NCI-H1436 (cell line): ENCODE data around the gene VAV2.

Source experiments
- DNase-seq: peaks from one replicate; lab custom pipeline; 2025; lab: John Stamatoyannopoulos, UW

The VAV2 gene

DNA sequence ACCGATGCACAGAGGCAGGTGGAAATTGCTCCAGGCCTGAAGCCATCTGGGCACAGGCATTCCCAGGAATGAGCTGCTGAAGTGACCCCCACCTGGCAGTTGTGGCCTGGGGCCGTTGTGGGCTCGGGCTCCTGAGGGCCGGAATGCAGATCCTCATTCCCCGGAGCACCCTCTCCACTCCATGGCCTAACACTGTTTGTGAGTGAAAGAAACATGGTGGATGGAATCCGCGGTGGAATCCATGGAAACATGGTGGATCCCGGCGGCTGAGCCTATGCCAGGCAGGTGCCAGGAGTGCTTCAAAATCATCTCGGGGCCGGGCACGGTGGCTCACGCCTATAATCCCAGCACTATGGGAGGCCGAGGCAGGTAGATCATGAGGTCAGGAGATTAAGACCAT is 250.4 kb downstream of the VAV2 start:
- no peak for DNase-seq

DNA sequence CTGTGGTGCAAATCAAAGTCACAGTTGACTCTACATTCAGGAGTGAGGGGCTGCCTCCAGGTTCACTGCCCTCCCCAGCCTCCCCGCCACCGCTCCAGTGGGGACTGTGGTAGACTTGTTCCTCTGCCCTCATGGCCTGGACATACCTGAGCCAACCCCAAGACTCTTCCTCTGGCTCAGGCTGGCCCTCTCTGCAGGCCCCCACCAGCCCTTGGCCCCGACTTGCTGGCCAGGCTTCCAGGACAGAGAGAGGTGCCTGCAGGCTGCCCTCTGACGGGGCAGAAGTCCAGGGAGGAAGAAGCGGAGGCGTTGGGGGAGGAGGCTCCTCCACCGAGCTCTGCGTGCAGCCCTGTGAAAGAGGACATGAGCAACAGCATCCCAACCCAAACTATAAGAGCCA is 251.2 kb downstream of the VAV2 start:
- DNase-seq: no peak

DNA sequence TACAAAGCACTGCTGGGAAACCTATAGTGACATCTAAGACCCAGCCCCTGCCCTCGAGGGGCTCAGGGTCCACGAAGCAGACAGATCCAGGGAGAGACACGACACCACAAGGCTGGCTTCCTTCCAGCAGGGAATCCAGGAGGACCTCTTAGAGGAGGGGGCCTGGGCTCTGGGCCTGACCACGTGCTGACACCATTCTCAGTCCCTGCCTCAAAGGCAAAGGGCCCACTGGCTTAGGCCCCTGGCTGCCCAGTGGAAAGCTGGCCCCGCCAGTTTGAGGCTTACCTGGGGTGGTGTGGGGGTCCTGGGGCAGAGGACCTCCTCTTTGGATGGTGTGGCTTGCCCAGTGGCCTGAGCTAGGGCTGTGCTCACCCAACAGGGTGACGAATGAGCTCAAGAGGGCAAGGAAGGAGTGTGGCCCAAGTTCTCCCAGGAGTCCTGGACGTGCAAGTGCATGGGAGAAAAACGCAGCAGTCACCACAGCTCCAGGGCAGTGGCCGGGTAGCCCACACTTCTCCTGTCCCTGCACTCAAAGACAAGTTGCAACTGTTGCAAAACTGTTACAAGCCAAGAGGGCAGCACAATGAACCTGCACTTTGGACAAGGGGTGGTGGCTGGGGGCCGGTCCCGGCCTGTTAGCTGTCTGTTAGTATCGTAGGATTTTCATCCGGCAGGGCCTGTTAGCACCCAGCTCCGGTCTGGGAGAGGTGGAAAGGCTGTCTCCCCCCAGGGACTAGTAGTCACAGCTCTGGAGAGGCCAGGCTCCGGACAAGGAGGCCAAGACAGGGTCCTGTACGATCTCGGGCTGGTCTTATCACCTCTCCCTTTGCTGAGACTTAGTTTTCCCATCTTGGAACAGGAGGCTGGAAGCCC is 252.5 kb downstream of the VAV2 start:
- no peak for DNase-seq

- DNase-seq: no peak
Measured at GRCh38 chr9:133738640-133739225, 253.4 kb downstream of the VAV2 start.

DNA sequence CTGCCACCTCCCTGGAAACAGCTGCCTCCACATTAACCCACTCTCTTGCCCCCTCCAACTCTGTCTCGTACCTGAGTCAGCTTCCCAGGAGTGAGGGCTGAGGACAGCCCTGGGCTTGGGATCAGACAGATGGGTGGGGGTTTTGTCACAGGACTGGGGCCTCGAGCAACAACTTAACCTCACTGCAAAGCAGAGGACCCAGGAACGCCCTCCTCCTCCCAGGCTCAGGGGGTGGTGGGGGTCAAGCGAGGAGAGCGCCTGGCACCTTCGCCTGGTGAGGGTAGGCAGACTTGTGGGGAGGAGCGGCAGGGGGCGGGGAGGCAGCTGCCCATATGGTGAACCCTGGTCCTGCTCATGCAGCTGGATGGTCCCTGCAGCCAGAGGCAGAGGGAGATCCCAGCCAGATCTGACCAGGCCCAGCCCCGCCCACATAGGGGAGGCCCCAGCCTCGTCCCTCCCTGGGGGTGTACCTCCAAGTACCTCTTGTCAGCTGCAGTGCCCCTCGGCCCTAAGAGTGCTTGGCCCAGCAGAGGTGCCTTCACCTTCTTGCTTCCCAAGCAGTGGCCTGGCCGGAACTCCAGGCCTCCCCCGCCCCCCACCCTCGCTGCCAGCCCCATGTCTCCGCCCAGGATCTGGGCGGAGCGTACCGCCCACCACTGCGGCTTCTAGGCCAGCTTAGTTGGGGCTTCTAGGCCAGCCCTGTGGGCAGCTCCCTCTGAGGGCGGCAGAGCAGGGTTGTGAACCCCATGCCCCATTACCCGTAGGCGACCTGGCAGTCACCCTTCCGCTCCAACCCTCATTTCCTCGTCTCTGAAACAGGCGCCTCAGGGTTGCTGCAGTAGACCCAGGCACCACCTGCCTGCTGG is 254.1 kb downstream of the VAV2 start, which contains the start of gene SARDH:
Gene SARDH (minus strand): TSS at position 579 of the 866 bp plus-strand sequence. CDS start 4,179 bp downstream, outside the sequence.
- no peak for DNase-seq

GRCh38 chr9:133737071-133737773 is 254.9 kb downstream of the VAV2 start:
- DNase-seq: no peak

DNA sequence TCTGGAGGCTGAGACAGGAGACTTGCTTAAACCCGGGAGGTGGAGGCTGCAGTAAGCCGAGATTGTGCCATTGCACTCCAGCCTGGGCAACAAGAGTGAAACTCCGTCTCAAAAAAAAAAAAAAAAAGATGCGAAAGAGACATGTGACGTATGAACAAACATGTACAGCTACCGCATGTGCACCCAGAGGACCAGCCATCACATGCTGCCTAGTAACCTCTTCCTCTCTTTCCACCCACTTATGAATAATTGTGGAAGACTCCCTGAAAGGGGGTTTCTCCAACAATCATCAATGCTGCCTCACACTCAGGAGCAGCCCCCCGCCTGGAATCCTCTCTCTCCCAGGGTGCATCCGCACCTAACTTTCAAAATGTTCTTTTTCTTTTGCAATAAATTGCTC is 256.2 kb downstream of the VAV2 start:
- no peak for DNase-seq

- DNase-seq: no peak
Measured at GRCh38 chr9:133735415-133735775, 256.7 kb downstream of the VAV2 start.

- no peak for DNase-seq
Measured at GRCh38 chr9:133734590-133735414, 257.3 kb downstream of the VAV2 start.

GRCh38 chr9:133733796-133734533 is 258.2 kb downstream of the VAV2 start:
- no peak for DNase-seq

DNA sequence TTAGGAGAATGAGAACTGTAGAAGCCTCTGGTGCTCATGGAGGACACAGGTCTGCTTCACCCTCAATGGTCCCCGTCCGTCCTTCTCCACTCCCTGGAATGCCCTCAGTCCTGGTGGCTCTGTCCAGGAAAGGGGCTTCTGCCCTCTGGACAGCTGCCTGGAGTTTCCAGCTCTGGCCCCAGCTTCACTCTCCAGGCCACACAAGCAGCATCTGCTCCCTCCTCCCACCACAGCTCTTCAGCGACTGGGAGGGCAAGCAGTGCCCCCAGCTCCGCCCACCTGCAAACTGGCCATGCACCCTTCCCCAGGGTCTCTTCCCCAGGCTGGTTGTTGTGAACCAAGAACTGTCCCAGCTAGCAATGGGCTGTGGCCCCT is 258.7 kb downstream of the VAV2 start:
- DNase-seq: no peak

DNA sequence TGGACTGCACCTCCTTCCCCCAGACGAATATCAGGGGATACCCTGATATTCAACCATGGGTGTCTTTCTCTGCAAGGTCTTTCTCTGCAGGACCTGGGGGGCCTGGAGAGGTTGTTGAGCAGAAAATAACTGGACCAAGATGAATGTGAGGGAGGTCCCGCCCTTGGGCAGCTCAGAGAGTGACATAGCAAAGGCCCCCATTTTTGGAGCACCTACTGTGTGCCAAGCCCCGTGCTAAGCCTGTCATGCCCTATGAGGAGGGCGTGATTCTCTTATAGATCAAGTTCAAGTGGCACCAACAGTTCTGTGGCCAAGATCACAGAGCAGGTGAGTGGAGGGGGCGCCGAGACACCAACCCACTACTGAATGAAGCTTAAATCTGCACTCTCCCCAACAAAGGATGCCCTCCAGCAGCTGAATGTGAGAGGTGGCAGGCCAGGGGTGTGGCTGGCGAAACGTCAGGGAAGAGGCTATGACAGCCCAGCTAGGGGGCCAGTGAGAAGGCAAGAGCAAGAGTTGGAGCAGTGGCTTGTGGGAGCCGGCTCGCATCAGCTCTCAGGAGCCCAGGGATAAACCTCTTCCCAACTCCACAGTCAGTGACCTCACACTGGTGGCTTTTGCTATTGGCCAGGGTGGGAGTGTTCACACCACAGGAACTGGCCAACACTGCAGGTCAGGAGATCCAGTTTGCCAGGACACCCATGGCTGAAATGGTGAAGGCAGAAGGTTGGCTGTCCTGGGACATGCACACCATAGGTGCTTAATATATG is 259.3 kb downstream of the VAV2 start:
- DNase-seq: no peak

DNA sequence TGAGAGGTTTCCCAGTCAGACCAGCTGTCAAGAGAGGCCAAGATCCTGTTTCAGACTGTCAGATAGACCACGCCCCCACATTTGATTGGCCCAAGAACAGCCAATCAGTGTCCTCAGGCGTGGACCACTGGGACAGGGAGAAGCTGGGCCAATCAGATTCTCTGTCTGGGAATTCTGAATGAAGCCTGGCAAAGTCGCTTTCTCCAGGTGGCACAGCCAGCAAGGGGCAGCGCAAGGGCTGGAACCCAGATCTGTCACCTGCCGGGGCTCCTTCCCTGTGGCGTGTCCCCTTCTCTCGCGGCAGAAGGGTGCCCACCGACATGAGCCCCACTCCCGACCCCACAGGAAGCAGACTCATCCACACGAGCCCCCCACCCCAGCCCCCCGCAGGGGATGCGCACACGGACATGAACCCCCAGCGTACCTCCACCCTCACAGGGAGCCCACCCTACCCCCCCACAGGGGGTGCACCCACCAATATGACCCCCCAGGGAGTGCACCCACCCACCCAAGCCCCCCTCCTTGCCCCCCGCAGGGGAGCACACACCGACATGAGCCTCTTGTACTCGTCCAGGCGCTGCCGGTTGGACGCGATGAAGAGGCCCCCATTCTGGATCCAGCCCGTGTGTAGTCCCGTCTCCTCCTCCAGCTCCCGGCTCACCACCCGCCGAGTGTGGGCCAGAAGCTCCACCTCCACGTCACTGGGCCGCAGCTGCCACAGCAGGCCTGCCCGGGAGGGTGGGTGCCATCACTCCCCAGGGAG is 260.1 kb downstream of the VAV2 start:
- DNase-seq: peak; percentile 69

DNA sequence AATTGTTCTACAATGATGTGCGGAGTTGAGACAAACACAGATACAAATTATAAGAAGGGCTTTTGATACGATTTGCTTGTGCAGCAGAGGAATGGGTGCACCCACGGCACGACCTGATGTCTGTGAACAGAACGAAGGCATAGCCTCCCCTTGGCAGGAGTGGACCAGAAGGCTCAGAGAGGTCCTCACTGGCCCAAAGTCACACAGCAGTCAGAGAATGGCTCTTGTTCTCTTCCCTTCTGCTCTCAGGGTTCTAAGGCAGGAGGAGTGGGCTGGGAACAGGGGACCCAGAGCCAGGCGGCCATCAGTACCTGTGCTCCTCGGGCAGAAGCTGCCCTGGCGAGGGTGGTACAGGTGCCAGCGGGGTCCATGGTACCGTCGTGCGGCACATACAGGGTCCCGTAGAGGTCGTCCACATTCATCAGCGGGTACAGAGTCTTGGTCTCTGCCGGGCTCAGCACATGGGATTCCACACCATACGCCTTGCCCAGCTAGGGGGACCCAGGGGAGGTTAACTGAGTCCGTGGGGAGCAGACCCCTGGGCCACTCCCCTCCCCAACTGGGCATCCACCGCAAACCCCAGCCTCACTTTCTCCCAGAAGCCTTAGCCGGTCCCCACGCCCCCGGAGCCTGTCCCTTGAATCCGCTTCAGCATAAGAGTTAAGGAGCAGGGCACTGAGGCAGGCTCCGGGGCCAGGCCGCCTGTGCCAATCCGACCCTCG is 261.0 kb downstream of the VAV2 start:
- DNase-seq: no peak

DNA sequence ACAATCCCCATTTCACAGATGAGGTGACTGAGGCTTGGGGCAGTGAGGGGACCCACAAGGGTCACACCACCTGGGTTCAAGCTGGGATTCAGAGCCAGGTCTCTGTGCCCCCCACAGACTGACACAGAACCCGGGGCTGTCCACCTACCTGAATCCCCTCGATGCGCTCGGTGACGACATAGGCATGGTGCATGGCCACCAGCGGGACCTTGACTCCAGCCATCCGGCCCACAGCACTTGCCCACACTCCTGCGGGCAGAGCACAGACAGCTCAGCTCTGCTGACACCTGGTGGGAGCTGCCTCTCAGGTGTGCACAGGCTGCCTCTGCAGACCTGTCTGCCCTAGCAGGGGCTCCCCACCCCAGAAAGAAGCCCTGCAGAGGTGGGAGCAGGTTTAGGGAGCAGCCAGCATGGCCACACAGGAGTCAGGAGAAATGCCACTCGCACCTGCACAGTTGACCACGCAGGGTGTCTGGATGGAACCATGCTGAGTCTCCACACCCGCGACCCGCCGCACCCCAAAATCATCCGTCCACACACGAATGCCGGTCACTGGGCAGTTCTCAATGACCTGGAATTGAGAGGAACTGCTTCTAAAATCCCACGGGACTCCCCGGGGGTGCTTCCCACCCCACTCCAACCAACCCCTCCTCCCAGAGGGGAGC is 262.4 kb downstream of the VAV2 start:
- no peak for DNase-seq

DNA sequence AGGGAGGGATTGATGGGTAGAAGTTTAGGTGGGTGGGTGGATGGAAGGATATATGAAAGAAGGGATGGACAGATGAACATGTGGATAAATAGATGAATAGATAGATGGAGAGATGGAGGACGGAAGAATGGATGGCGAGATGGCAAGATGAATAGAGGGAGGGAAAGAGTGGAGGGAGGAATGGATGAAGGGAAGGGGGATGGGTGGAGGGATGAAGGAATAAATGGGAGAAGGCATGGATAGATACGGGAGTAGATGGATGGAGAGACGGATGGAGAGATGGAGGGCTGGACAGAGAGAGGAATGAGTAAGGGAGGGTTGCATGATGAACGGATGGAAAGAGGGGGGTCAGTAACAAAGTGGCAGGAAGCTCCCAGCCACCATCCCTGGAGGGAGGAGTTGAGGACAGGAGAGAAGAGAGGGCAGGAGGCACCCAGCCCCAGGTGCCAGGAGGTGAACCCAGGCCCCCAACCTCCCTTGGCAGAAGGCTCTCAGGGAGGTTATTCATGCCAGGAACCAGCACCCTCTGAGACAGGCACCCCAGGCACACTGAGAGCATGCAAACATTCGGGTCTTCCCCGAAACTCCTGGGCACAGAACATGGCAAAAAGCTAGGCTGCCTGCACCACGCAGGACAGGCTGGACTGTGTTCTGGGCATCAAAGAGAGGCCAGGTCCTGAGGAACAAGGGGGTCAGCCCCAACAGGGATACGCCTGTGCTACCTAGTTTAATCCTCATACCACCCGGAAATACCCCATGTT is 263.1 kb downstream of the VAV2 start:
- DNase-seq: no peak

DNA sequence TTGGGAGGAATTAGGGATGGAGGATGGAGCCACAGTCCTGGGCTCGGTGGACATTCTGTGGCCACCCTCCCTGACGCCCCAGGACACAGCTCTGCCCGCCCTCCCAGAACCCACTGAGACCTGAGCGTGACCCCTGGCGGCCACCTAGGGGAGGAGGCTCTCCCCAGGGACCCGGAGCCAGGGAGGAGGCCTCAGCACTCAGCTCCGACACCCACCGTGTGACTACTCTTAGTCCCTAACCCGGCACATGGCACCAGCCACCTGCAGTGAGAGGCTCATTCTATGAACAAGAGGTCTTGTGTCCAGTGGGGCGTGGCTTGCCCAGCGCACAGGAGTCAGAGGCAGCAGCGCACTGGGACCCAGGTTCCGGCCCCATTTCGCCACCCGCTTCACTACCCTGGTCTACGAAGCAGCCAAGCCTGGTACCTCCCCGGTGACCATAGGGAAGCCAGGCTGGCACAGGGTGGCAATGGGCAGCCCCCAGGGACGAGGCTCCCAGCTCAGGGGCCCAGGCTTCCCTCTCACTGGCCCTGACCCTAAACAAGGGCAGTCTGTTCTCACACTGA is 264.2 kb downstream of the VAV2 start:
- no peak for DNase-seq
